ENCODE measurements around the gene TNIP2.
"Not testable (repeated sequence)": the region's sequence is repeated elsewhere in the genome, so short reads cannot be mapped to it uniquely, and the experiment has no call there.

The TNIP2 gene

DNA sequence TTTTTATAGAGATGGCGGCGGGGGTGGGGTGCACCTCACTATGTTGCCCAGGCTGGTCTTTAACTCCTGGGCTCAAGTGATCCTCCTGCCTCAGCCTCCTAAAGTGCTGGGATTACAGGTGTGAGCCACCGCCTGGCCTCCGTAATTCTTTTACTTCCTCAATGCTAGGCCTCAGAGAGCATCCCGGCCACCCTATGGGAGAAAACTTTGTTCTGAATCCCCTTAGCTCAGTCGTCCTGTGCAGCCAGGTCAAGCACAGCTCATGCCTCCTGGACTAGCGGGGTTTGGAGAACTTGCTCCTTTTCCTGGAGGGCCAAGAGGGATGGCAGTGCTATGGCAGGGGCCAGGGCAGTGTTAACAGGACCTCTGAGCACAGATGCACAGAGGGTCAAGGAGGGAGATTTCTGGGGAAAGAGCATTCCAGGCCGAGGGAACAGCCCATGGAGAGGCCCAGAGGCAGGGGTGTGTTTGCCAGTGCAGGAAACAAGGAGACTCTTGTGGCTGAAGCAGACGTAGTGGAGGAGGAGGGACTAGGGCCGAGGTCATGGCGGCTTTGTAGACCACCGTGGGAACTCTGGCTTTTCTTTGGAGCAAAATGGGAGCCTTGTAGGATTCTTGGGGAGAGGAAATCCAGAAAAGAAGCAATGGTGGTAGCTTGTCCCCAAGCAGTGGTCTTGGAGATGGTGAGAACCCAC lies 9.8 kb upstream of the TNIP2 start:
- Histone ChIP-seq H3K27me3 (ENCODE audit: insufficient read depth, insufficient read length) (no peaks in the 10 kb centered on the region), H3K4me1 (ENCODE audit: insufficient read depth, insufficient read length) (peaks cover 10% of the 10 kb centered on the region), H3K4me3 (ENCODE audit: insufficient read length, low read depth) (no peak overlapping the region), H3K9me3 (ENCODE audit: insufficient read depth, low read length) (peaks cover 12% of the 10 kb centered on the region; the same call in 1 of the 2 replicates), H3K9ac (ENCODE audit: insufficient read length, low read depth) (no peak overlapping the region), H3K36me3 (ENCODE audit: insufficient read depth, insufficient read length, low read length) (no peaks in the 10 kb centered on the region)
- TF ChIP-seq SUZ12 (IDR thresholded peaks at IDR 0.05; ENCODE audit: extremely low read depth, insufficient read depth, insufficient read length) (no peak), YY1 (IDR thresholded peaks at IDR 0.05; ENCODE audit: insufficient read depth, insufficient read length) (no peak), ZNF274 (IDR thresholded peaks at IDR 0.05; ENCODE audit: low read depth, low read length) (no peak)
- no peak for DNase-seq (ENCODE audit: low read depth, low spot score)

GRCh38 chr4:2763511-2763967 lies 7.4 kb upstream of the TNIP2 start:
- H3K9me3 ChIP-seq (ENCODE audit: insufficient read depth, low read length) = peaks cover 12% of the 10 kb centered on the region; the same call in 1 of the 2 replicates
- no peak for TF ChIP-seq YY1 (IDR thresholded peaks at IDR 0.05; ENCODE audit: insufficient read depth, insufficient read length)
- no peak for TF ChIP-seq SUZ12 (IDR thresholded peaks at IDR 0.05; ENCODE audit: extremely low read depth, insufficient read depth, insufficient read length)
- no peak for TF ChIP-seq ZNF274 (IDR thresholded peaks at IDR 0.05; ENCODE audit: low read depth, low read length)
- no peak overlapping the region for H3K4me3 ChIP-seq (ENCODE audit: insufficient read length, low read depth)
- DNase-seq (ENCODE audit: low read depth, low spot score) = no peak
- no peaks in the 10 kb centered on the region for H3K36me3 ChIP-seq (ENCODE audit: insufficient read depth, insufficient read length, low read length)
- H3K9ac ChIP-seq (ENCODE audit: insufficient read length, low read depth) = no peak overlapping the region
- peaks cover 11% of the 10 kb centered on the region for H3K4me1 ChIP-seq (ENCODE audit: insufficient read depth, insufficient read length)
- no peaks in the 10 kb centered on the region for H3K27me3 ChIP-seq (ENCODE audit: insufficient read depth, insufficient read length)

GRCh38 chr4:2762486-2763370 lies 6.6 kb upstream of the TNIP2 start:
- not testable (repeated sequence) for DNase-seq (ENCODE audit: low read depth, low spot score); H3K9ac ChIP-seq (ENCODE audit: insufficient read length, low read depth); H3K4me1 ChIP-seq (ENCODE audit: insufficient read depth, insufficient read length); H3K36me3 ChIP-seq (ENCODE audit: insufficient read depth, insufficient read length, low read length); H3K27me3 ChIP-seq (ENCODE audit: insufficient read depth, insufficient read length); H3K4me3 ChIP-seq (ENCODE audit: insufficient read length, low read depth)
- H3K9me3 ChIP-seq (ENCODE audit: insufficient read depth, low read length) = peaks cover 12% of the 10 kb centered on the region; the same call in 1 of the 2 replicates

DNA sequence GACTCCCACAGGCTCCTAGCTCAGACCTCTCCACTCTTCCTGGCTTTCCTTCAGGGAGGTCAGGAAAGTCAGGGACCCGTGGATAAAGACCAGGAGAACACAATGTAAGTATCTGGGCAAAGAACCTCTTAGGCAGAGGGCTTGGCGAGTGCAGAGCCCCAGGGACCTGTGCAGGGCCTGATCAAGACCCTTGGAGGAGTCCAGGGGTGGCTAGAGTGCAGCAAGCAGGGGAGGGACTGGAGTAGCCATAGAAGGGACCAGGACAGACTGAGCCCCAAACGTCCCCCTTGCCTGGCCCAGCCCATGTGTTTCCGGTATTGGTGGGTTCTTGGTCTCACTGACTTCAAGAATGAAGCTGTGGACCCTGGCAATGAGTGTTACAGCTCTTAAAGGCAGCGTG lies 5.9 kb upstream of the TNIP2 start:
- no peak overlapping the region for H3K9ac ChIP-seq (ENCODE audit: insufficient read length, low read depth)
- TF ChIP-seq ZNF274 (IDR thresholded peaks at IDR 0.05; ENCODE audit: low read depth, low read length) (no peak), SUZ12 (IDR thresholded peaks at IDR 0.05; ENCODE audit: extremely low read depth, insufficient read depth, insufficient read length) (no peak), YY1 (IDR thresholded peaks at IDR 0.05; ENCODE audit: insufficient read depth, insufficient read length) (no peak)
- H3K36me3 ChIP-seq (ENCODE audit: insufficient read depth, insufficient read length, low read length) = no peaks in the 10 kb centered on the region
- H3K4me1 ChIP-seq (ENCODE audit: insufficient read depth, insufficient read length) = peaks cover 6% of the 10 kb centered on the region
- peaks cover 12% of the 10 kb centered on the region; the same call in 1 of the 2 replicates for H3K9me3 ChIP-seq (ENCODE audit: insufficient read depth, low read length)
- H3K4me3 ChIP-seq (ENCODE audit: insufficient read length, low read depth) = no peak overlapping the region
- DNase-seq (ENCODE audit: low read depth, low spot score) = no peak
- H3K27me3 ChIP-seq (ENCODE audit: insufficient read depth, insufficient read length) = no peaks in the 10 kb centered on the region

- no peak for TF ChIP-seq ZNF274 (IDR thresholded peaks at IDR 0.05; ENCODE audit: low read depth, low read length)
- TF ChIP-seq SUZ12 (IDR thresholded peaks at IDR 0.05; ENCODE audit: extremely low read depth, insufficient read depth, insufficient read length) = no peak
- no peak for TF ChIP-seq YY1 (IDR thresholded peaks at IDR 0.05; ENCODE audit: insufficient read depth, insufficient read length)
- H3K9me3 ChIP-seq (ENCODE audit: insufficient read depth, low read length) = peaks cover 12% of the 10 kb centered on the region; the same call in 1 of the 2 replicates
- H3K9ac ChIP-seq (ENCODE audit: insufficient read length, low read depth) = no peak overlapping the region
- no peaks in the 10 kb centered on the region for H3K27me3 ChIP-seq (ENCODE audit: insufficient read depth, insufficient read length)
- H3K4me1 ChIP-seq (ENCODE audit: insufficient read depth, insufficient read length) = peaks cover 6% of the 10 kb centered on the region
- DNase-seq (ENCODE audit: low read depth, low spot score) = no peak
- no peak overlapping the region for H3K4me3 ChIP-seq (ENCODE audit: insufficient read length, low read depth)
- H3K36me3 ChIP-seq (ENCODE audit: insufficient read depth, insufficient read length, low read length) = no peaks in the 10 kb centered on the region
Measured at GRCh38 chr4:2761035-2761923, 5.1 kb upstream of the TNIP2 start.

GRCh38 chr4:2757426-2757825 lies 1.3 kb upstream of the TNIP2 start:
- Histone ChIP-seq H3K9ac (ENCODE audit: insufficient read length, low read depth) (no peak overlapping the region), H3K4me3 (ENCODE audit: insufficient read length, low read depth) (no peak overlapping the region), H3K4me1 (ENCODE audit: insufficient read depth, insufficient read length) (peaks cover 6% of the 10 kb centered on the region), H3K27me3 (ENCODE audit: insufficient read depth, insufficient read length) (no peaks in the 10 kb centered on the region), H3K9me3 (ENCODE audit: insufficient read depth, low read length) (peaks cover 4% of the 10 kb centered on the region; the same call in 1 of the 2 replicates), H3K36me3 (ENCODE audit: insufficient read depth, insufficient read length, low read length) (peaks cover 7% of the 10 kb centered on the region)
- DNase-seq (ENCODE audit: low read depth, low spot score) = no peak
- TF ChIP-seq SUZ12 (IDR thresholded peaks at IDR 0.05; ENCODE audit: extremely low read depth, insufficient read depth, insufficient read length) (no peak), YY1 (IDR thresholded peaks at IDR 0.05; ENCODE audit: insufficient read depth, insufficient read length) (no peak), ZNF274 (IDR thresholded peaks at IDR 0.05; ENCODE audit: low read depth, low read length) (no peak)

Measured in NT2/D1 (cell line).